D721Med (cell line): ENCODE data around the gene MYCL.
"Not testable (repeated sequence)": the region's sequence is repeated elsewhere in the genome, so short reads cannot be mapped to it uniquely, and the experiment has no call there.

Experiments used
- DNase-seq: peaks from one replicate; pipeline ENCODE4 v3.0.0; 2011; ENCODE audit warnings: low spot score; ENCODE audit not compliant: insufficient read length
- FAIRE-seq: peaks from 2 replicates; lab custom pipeline; 2011; peaks lifted over from hg19 to GRCh38; lab: Jason Lieb, UNC
- CTCF ChIP-seq: IDR thresholded peaks from 2 replicates; pipeline ENCODE4 v1.5.1; 2012; ENCODE audit warnings: mild to moderate bottlenecking, control low read depth; ENCODE audit not compliant: insufficient read depth; ENCODE audit errors: missing control alignments

MYCL gene

GRCh38 chr1:39917825-39918224, 16.1 kb upstream of the MYCL start:
- DNase-seq (no peak), FAIRE-seq (no peak)
- no peak for TF ChIP-seq CTCF

GRCh38 chr1:39915499-39916129, 13.9 kb upstream of the MYCL start:
- no peak for FAIRE-seq

GRCh38 chr1:39913136-39913535, 11.4 kb upstream of the MYCL start:
- not testable (repeated sequence) for FAIRE-seq, DNase-seq

More at GRCh38 chr1:39915499-39916129, 13.9 kb upstream of the MYCL start:
- TF ChIP-seq CTCF: no peak
- DNase-seq: no peak

- FAIRE-seq (no peak), DNase-seq (no peak)
- no peak for TF ChIP-seq CTCF
Observed at GRCh38 chr1:39910263-39910662, 8.5 kb upstream of the MYCL start.

- FAIRE-seq (no peak), DNase-seq (no peak)
- TF ChIP-seq CTCF: no peak
Observed at GRCh38 chr1:39908534-39908933, 6.8 kb upstream of the MYCL start.

GRCh38 chr1:39907528-39908453, 6.1 kb upstream of the MYCL start:
- no peak for DNase-seq
- FAIRE-seq: no peak

GRCh38 chr1:39905172-39905571, 3.5 kb upstream of the MYCL start:
- no peak for TF ChIP-seq CTCF
- DNase-seq (no peak), FAIRE-seq (no peak)

More at GRCh38 chr1:39907528-39908453, 6.1 kb upstream of the MYCL start:
- TF ChIP-seq CTCF: no peak
